HG03520 (cell line): Measurements from ENCODE around the gene ARID3C.

ENCODE experiments used
- ATAC-seq: cut with Tn5 transposase; IDR thresholded peaks from one replicate; pipeline ENCODE4 v1.9.1; 2021; ENCODE audit warnings: mild to moderate bottlenecking, moderate library complexity; ENCODE audit not compliant: unreplicated experiment

ARID3C gene

GRCh38 chr9:34599546-34599945 is 29.3 kb downstream of the ARID3C start:
- ATAC-seq: no peak

DNA sequence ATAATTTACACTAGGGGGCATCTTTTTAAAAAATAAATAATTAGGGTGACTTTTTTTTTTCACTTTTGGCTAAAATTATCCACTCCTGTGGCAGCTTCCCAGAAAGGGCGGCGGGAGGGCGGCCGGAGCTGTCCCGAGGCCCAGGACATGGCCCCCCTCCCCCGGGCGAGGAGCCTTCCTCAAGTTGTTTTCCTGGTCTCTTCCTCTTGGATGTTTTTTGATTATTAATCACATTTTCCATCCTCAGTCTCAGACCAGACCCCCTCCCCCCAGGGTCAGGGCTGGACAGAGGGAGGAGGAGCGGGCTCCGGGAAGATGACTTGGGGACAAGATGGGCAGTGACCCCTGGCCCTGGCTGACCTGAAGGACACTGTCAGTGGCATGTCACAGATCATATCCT is 34.7 kb downstream of the ARID3C start:
- no peak for ATAC-seq

- ATAC-seq: no peak
These were observed 35.8 kb downstream of the ARID3C start for GRCh38 chr9:34592895-34593601.

- no peak for ATAC-seq
These were observed 36.7 kb downstream of the ARID3C start for GRCh38 chr9:34591917-34592866.

GRCh38 chr9:34591248-34591916 is 37.5 kb downstream of the ARID3C start:
- ATAC-seq: no peak

GRCh38 chr9:34590381-34591247 is 38.3 kb downstream of the ARID3C start:
- ATAC-seq: no peak

- ATAC-seq: no peak
These were observed 39.1 kb downstream of the ARID3C start, which contains the start of gene CNTFR for GRCh38 chr9:34589636-34590380. CNTFR (minus strand) TSS chr9:34589724; CDS start chr9:34568981, 20,743 bp downstream.

DNA sequence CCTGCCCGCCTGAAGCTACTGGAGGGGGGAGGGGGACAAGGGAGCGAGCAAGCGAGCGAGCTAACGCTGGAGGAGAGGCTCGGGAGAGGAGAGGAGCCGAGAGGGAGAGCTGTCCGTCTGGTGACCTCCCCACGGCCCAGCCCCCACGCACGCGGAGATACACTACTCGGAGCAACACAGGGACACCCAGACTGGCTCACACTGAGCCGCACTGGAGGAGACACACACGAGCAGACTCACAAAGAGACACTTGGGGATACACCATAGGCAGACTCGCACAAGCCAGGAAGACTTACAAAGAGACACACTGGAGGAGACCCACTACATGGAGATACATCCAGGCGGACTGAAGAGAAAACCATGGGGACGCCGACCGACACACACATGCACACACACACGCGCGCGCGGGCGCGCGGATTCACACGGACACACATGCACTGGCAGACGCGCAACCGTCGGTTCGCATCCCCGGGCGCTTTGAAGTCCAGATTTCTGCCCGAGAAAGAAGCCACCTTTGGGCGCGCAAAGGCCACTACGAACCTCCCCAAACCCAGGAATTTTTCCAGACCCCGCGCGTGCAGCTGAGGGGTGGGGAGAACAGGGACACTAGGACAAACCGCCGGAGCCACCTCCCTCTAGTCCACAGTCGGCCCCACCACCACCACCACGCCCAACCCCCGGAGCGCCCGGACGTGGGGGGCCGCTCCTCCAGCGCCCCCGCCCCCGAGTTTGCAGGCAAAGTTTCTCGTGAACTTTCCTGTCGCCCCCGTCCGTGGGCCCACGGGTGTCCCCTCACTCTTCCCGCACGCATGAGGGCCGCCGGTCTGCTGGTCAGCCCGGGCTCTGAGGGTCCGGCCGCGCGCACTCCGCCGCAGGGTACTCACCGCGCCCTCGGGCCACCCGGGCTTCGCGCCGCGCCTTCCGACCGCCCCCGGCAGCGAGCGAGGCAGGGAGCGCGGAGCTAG is 39.9 kb downstream of the ARID3C start:
- no peak for ATAC-seq

DNA sequence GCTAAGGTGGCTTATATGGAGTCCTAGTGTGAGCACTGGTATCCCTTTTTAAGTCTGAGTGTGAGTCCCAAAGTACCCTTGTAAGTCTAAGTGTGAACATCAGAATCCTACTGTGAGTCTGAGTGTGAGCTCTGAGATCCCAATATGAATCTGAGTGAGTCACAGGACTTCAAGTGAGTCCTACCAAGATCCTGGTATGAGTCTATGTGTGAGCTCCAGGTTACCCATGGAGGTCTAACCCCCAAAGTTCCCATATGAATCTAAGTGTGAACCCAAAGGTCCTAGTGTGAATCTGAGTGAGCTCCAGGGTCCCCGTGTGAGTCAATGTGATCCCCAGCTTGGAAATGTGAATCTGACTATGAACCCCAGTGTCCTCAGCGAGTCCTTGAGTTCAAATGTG is 41.6 kb downstream of the ARID3C start:
- ATAC-seq: no peak

GRCh38 chr9:34585946-34586669 is 42.8 kb downstream of the ARID3C start:
- no peak for ATAC-seq

DNA sequence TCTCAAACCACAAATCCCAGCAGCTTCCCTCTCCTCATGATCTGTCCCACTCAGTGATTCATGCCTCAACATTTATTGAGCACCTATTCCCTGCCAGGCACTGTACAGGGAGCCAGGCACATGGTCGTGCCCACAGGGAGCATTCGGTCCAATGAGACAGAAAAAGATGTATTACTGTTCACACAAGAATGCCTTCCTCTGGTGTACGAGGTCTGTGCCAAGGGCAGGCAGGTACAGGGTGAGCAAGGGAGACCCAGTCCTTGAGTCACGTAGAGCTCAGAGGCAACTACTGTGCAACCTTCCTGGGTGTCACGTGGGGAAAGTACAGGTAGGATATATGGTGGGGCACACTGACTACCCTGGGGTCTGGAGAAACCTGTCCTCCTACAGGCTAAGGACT is 43.9 kb downstream of the ARID3C start:
- no peak for ATAC-seq

DNA sequence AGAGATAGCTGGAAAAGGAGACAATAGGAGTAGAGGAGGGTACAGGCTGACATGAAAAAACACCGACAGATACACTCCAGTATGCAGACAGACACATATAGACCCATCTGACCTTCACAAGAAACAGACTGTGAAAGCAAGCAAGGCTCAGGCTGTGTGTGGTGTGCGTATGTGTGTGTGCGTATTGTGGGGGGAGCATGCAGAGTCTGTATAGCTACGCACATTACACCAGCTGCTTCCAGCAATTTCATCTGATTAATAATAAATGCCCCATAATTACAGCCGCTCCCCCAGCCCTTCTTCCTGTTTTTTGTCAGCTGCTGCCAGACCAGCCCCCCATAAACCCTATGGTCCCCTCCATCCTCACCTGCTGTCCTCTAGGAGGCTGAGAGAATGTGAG is 46.1 kb downstream of the ARID3C start:
- ATAC-seq: no peak

- no peak for ATAC-seq
These were observed 47.5 kb downstream of the ARID3C start for GRCh38 chr9:34581318-34581717.

GRCh38 chr9:34580358-34580757 is 48.5 kb downstream of the ARID3C start:
- ATAC-seq: no peak

- no peak for ATAC-seq
These were observed 49.1 kb downstream of the ARID3C start for GRCh38 chr9:34579808-34580163.

DNA sequence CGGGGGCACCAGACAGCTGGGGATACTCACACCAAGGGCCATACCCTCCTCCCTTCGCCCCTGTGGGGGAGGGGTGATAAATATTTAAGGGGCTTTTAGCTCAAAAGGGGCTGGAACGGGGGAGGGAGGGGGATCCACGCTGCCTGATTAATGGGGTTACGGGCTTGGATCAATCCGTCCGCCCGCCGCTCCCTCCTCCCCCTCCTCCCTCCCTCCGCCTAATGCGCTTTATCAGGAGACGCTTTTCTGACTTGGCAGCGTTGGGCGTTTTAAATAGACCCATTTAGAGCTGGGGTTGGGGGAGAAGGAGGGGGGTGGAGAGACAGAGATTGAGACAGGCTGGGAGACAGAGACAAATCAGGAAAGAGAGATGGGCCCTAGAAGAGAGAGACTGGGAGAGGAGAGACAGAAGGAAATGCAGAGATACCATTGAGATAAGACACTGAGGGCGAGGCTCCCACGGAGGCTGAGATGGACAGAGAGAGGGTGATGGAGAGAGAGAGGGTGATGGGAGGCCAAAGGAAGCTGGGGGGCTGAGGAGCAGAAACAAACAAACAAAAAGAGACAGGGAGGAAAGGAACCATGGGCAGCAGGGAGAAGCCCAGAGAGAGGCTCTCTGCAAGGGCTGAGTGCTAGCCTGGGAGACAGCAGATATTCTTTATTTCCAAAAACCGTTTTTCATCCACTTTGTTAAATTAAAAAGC is 49.6 kb downstream of the ARID3C start:
- no peak for ATAC-seq
